Nephron (organoid): ENCODE data around the gene MTF2.

ENCODE experiments used
- H3K27ac Mint-ChIP-seq, 3 experiments: 2 replicates each; pipeline ENCODE4 v1.8.0; 2020; ENCODE audit warnings: mixed read lengths in 3 of 3, mild to moderate bottlenecking in 2 of 3, moderate library complexity in 1 of 3
- H3K27me3 Mint-ChIP-seq: 2 replicates; pipeline ENCODE4 v1.8.0; 2021; ENCODE audit warnings: low read depth, mild to moderate bottlenecking, moderate library complexity, mixed read lengths
- H3K36me3 Mint-ChIP-seq: 2 replicates; pipeline ENCODE4 v1.8.0; 2020; ENCODE audit warnings: low read depth, mixed read lengths
- H3K4me1 Mint-ChIP-seq: 2 replicates; pipeline ENCODE4 v1.8.0; 2020; ENCODE audit warnings: mixed read lengths
- H3K4me3 Mint-ChIP-seq, 3 experiments: 2 replicates each; pipeline ENCODE4 v1.8.0; 2020; ENCODE audit warnings: mild to moderate bottlenecking in 3 of 3, mixed read lengths in 3 of 3, moderate library complexity in 2 of 3
- H3K9me3 Mint-ChIP-seq: 2 replicates; pipeline ENCODE4 v1.8.0; 2020; ENCODE audit warnings: mixed read lengths
- CTCF ChIP-seq, 3 experiments: fragments of 200-600 bp; sonication (generic); IDR thresholded peaks; one replicate each; pipeline ENCODE4 v1.5.0; 2021; ENCODE audit warnings: antibody characterized with exemption in 3 of 3; ENCODE audit not compliant: unreplicated experiment in 3 of 3

Gene MTF2

GRCh38 chr1:93093332-93094006 is 14.4 kb downstream of the MTF2 start:
- H3K27me3 Mint-ChIP-seq: no peaks in the 10 kb centered on the region
- TF ChIP-seq CTCF (IDR thresholded peaks at IDR 0.05; ENCODE audit: unreplicated experiment in 3 of 3): no peak
- peaks cover 37% of the 10 kb centered on the region for H3K36me3 Mint-ChIP-seq

GRCh38 chr1:93095804-93096585 is 16.9 kb downstream of the MTF2 start:
- Mint-ChIP-seq H3K36me3 (peaks cover 29% of the 10 kb centered on the region), H3K9me3 (no peaks in the 10 kb centered on the region), H3K27ac (peak overlapping the region in 2 of 3 experiments; percentile 2 to 6), H3K4me3 (no peak overlapping the region), H3K4me1 (peaks cover 27% of the 10 kb centered on the region), H3K27me3 (no peaks in the 10 kb centered on the region)
- no peak for TF ChIP-seq CTCF (IDR thresholded peaks at IDR 0.05; ENCODE audit: unreplicated experiment in 3 of 3)

More at GRCh38 chr1:93093332-93094006, 14.4 kb downstream of the MTF2 start:
- Mint-ChIP-seq H3K4me3 (no peak overlapping the region), H3K4me1 (peaks cover 19% of the 10 kb centered on the region), H3K9me3 (no peaks in the 10 kb centered on the region), H3K27ac (peak overlapping the region in 2 of 3 experiments; percentile 36 to 56)

GRCh38 chr1:93102142-93102541 is 23.1 kb downstream of the MTF2 start:
- H3K27ac Mint-ChIP-seq: peak overlapping the region in 1 of 3 experiments; percentile 33
- peaks cover 13% of the 10 kb centered on the region for H3K9me3 Mint-ChIP-seq
- H3K4me3 Mint-ChIP-seq: no peak overlapping the region
- no peak for TF ChIP-seq CTCF (IDR thresholded peaks at IDR 0.05; ENCODE audit: unreplicated experiment in 3 of 3)
- H3K27me3 Mint-ChIP-seq: peaks cover 3% of the 10 kb centered on the region
- peaks cover 8% of the 10 kb centered on the region for H3K4me1 Mint-ChIP-seq
- H3K36me3 Mint-ChIP-seq: peaks cover 52% of the 10 kb centered on the region

- H3K27ac Mint-ChIP-seq: peak overlapping the region in 1 of 3 experiments; percentile 27
- H3K4me3 Mint-ChIP-seq: no peak overlapping the region
- H3K36me3 Mint-ChIP-seq: peaks cover 74% of the 10 kb centered on the region
- H3K9me3 Mint-ChIP-seq: peaks cover 27% of the 10 kb centered on the region
- TF ChIP-seq CTCF (IDR thresholded peaks at IDR 0.05; ENCODE audit: unreplicated experiment in 3 of 3): no peak
- no peaks in the 10 kb centered on the region for H3K4me1 Mint-ChIP-seq
- peaks cover 3% of the 10 kb centered on the region for H3K27me3 Mint-ChIP-seq
Observed at GRCh38 chr1:93106226-93106625, 27.1 kb downstream of the MTF2 start.

- H3K4me1 Mint-ChIP-seq: no peaks in the 10 kb centered on the region
- H3K36me3 Mint-ChIP-seq: peaks cover 69% of the 10 kb centered on the region
- H3K27me3 Mint-ChIP-seq: peaks cover 3% of the 10 kb centered on the region
- no peak overlapping the region for H3K27ac Mint-ChIP-seq
- no peak for TF ChIP-seq CTCF (IDR thresholded peaks at IDR 0.05; ENCODE audit: unreplicated experiment in 3 of 3)
- peaks cover 27% of the 10 kb centered on the region for H3K9me3 Mint-ChIP-seq
- H3K4me3 Mint-ChIP-seq: no peak overlapping the region
Observed at GRCh38 chr1:93107395-93107794, 28.3 kb downstream of the MTF2 start.
